OCI-LY7 (cell line): ENCODE data around the gene SMYD3.

Source experiments
- CTCF ChIP-seq: fragments of 200-600 bp; sonication (generic); conservative IDR thresholded peaks from 2 replicates; pipeline ENCODE4 v1.5.1; 2014; ENCODE audit warnings: mild to moderate bottlenecking, antibody characterized with exemption, low read length, moderate library complexity, mixed read lengths
- EZH2phosphoT487 ChIP-seq: fragments of 200-600 bp; sonication (generic); IDR thresholded peaks from 2 replicates; pipeline ENCODE4 v1.6.1; 2018; ENCODE audit warnings: low read depth, borderline replicate concordance, mild to moderate bottlenecking, mixed run types, antibody characterized with exemption, low read length, moderate library complexity, mixed read lengths

GRCh38 chr1:246417152-246417812, 89.8 kb downstream of the SMYD3 start:
- no peak for TF ChIP-seq CTCF
- no peak for TF ChIP-seq EZH2phosphoT487
